ENCODE results near the gene SLC43A3. TPM values are rescaled to one million over a fixed set of nuclear protein-coding genes. Genes with fewer than 3 reads are reported as not detected.

Gene SLC43A3
- total RNA-seq, 2 experiments from 2014 or later = 41.3 to 62.1 TPM

- no peaks in the 10 kb centered on the region for H3K9me3 ChIP-seq (ENCODE audit: low read length)
- intact Hi-C loops (cut with micrococcal nuclease; ENCODE audit: unreplicated experiment) = no loop called here
These were observed 18.1 kb downstream of the SLC43A3 start for GRCh38 chr11:57408771-57409170.

GRCh38 chr11:57407941-57408475 lies 18.9 kb downstream of the SLC43A3 start:
- Histone ChIP-seq H3K79me2 (ENCODE audit: insufficient read depth, low read depth, low read length) (no peaks in the 10 kb centered on the region), H3K9me3 (ENCODE audit: low read length) (no peaks in the 10 kb centered on the region), H3K9me2 (ENCODE audit: insufficient read depth, low read length) (no peaks in the 10 kb centered on the region), H3K4me1 (ENCODE audit: insufficient read depth, low read length, poor library complexity, severe bottlenecking) (no peaks in the 10 kb centered on the region), H3K4me2 (ENCODE audit: low read length) (no peak overlapping the region), H3K27ac (ENCODE audit: low read depth, low read length, poor library complexity, severe bottlenecking) (no peak overlapping the region), H3K36me3 (ENCODE audit: insufficient read depth, low read length) (peaks cover 72% of the 10 kb centered on the region), H4K20me1 (ENCODE audit: insufficient read depth, low read length) (no peaks in the 10 kb centered on the region), H3K4me3 (ENCODE audit: low read depth, low read length, poor library complexity, severe bottlenecking) (no peak overlapping the region), H2AFZ (ENCODE audit: low read length) (no peak overlapping the region)
- POLR2A ChIA-PET = no interaction called here
- intact Hi-C loops (cut with micrococcal nuclease; ENCODE audit: unreplicated experiment) = no loop called here
- no TSS peak for BruUV-seq (replicated peaks)
- TF ChIP-seq CTCF (conservative IDR thresholded peaks at IDR 0.05; ENCODE audit: low read length) (no peak), EZH2phosphoT487 (IDR thresholded peaks at IDR 0.05; ENCODE audit: borderline replicate concordance, low read depth, low read length) (no peak)
- CTCF ChIA-PET (ENCODE audit: unreplicated experiment) = no interaction called here
- no peak for DNase-seq (ENCODE audit: low spot score)

More at GRCh38 chr11:57408771-57409170, 18.1 kb downstream of the SLC43A3 start:
- no peaks in the 10 kb centered on the region for H3K4me1 ChIP-seq (ENCODE audit: insufficient read depth, low read length, poor library complexity, severe bottlenecking)
- TF ChIP-seq CTCF (conservative IDR thresholded peaks at IDR 0.05; ENCODE audit: low read length) = no peak
- no peak for TF ChIP-seq EZH2phosphoT487 (IDR thresholded peaks at IDR 0.05; ENCODE audit: borderline replicate concordance, low read depth, low read length)
- POLR2A ChIA-PET = interaction anchor here (0.6 kb wide), 1 partner anchor 45 kb away, joined by 3 read pairs; no protein-coding TSS in a partner anchor
- no peak overlapping the region for H3K27ac ChIP-seq (ENCODE audit: low read depth, low read length, poor library complexity, severe bottlenecking)
- H3K9me2 ChIP-seq (ENCODE audit: insufficient read depth, low read length) = no peaks in the 10 kb centered on the region
- CTCF ChIA-PET (ENCODE audit: unreplicated experiment) = no interaction called here
- H4K20me1 ChIP-seq (ENCODE audit: insufficient read depth, low read length) = no peaks in the 10 kb centered on the region
- H3K4me3 ChIP-seq (ENCODE audit: low read depth, low read length, poor library complexity, severe bottlenecking) = no peak overlapping the region
- H3K36me3 ChIP-seq (ENCODE audit: insufficient read depth, low read length) = peaks cover 80% of the 10 kb centered on the region
- BruUV-seq (replicated peaks) = no TSS peak
- H2AFZ ChIP-seq (ENCODE audit: low read length) = no peak overlapping the region
- no peaks in the 10 kb centered on the region for H3K79me2 ChIP-seq (ENCODE audit: insufficient read depth, low read depth, low read length)
- H3K4me2 ChIP-seq (ENCODE audit: low read length) = no peak overlapping the region
- no peak for DNase-seq (ENCODE audit: low spot score)

- ChIA-PET CTCF (ENCODE audit: unreplicated experiment) (no interaction called here), POLR2A (no interaction called here)
- DNase-seq (ENCODE audit: low spot score) = no peak
These were observed 19.7 kb downstream of the SLC43A3 start for GRCh38 chr11:57407010-57407920.

More at GRCh38 chr11:57407010-57407920, 19.7 kb downstream of the SLC43A3 start:
- H3K4me1 ChIP-seq (ENCODE audit: insufficient read depth, low read length, poor library complexity, severe bottlenecking) = no peaks in the 10 kb centered on the region
- no peak overlapping the region for H2AFZ ChIP-seq (ENCODE audit: low read length)
- intact Hi-C loops (cut with micrococcal nuclease; ENCODE audit: unreplicated experiment) = no loop called here
- no peaks in the 10 kb centered on the region for H4K20me1 ChIP-seq (ENCODE audit: insufficient read depth, low read length)
- H3K79me2 ChIP-seq (ENCODE audit: insufficient read depth, low read depth, low read length) = no peaks in the 10 kb centered on the region
- BruUV-seq (replicated peaks) = TSS peak; percentile 72
- H3K27ac ChIP-seq (ENCODE audit: low read depth, low read length, poor library complexity, severe bottlenecking) = no peak overlapping the region
- TF ChIP-seq EZH2phosphoT487 (IDR thresholded peaks at IDR 0.05; ENCODE audit: borderline replicate concordance, low read depth, low read length) (no peak), CTCF (conservative IDR thresholded peaks at IDR 0.05; ENCODE audit: low read length) (no peak)
- H3K9me2 ChIP-seq (ENCODE audit: insufficient read depth, low read length) = no peaks in the 10 kb centered on the region
- H3K9me3 ChIP-seq (ENCODE audit: low read length) = no peaks in the 10 kb centered on the region
- H3K4me3 ChIP-seq (ENCODE audit: low read depth, low read length, poor library complexity, severe bottlenecking) = no peak overlapping the region
- H3K36me3 ChIP-seq (ENCODE audit: insufficient read depth, low read length) = peaks cover 65% of the 10 kb centered on the region
- no peak overlapping the region for H3K4me2 ChIP-seq (ENCODE audit: low read length)
